OCI-LY1 (cell line): ENCODE measurements around the gene SYCP3.

Experiments
- CTCF ChIP-seq: fragments of 200-600 bp; sonication (generic), shearing (Covaris generic); IDR thresholded peaks from 2 replicates; pipeline ENCODE4 v1.5.1; 2017; ENCODE audit warnings: mild to moderate bottlenecking, antibody characterized with exemption, low read length, moderate library complexity, mixed read lengths
- EZH2 ChIP-seq: fragments of 200-600 bp; sonication (generic), shearing (Covaris generic); IDR thresholded peaks from 2 replicates; pipeline ENCODE4 v1.8.0; 2017; ENCODE audit warnings: borderline replicate concordance, mixed run types, mild to moderate bottlenecking, antibody characterized with exemption, low read length, moderate library complexity, mixed read lengths

DNA sequence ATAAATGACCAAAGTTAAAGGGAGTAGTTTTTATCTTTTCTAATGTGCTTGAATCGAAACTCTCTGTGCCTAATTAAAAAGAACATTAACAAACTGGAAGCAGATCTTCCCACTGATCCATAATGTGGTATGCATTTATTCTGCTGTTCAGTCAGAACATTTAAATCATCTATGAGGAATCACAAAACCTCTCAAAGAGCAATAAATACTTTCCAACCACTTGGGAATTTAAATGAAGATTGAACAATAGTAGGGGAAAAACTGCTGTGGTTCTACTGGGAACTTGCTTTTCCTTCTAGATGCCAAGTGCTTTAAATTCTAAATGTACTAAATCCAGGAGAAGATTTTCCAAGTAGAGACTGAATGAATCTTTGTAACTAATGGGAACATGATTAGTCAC is 54.2 kb downstream of the SYCP3 start:
- TF ChIP-seq CTCF (no peak), EZH2 (no peak)
